ENCODE results near the gene IRX6.

The IRX6 gene

GRCh38 chr16:55277536-55277935 is 46.5 kb upstream of the IRX6 start:
- no peaks in the 10 kb centered on the region for H3K79me2 ChIP-seq (ENCODE audit: insufficient read depth, low read depth)
- no peaks in the 10 kb centered on the region for H3K27me3 ChIP-seq (ENCODE audit: insufficient read depth, low read depth)
- H3K36me3 ChIP-seq (ENCODE audit: insufficient read depth) = no peaks in the 10 kb centered on the region
- H2AFZ ChIP-seq (ENCODE audit: low read depth) = no peak overlapping the region
- H3K9ac ChIP-seq = no peak overlapping the region
- H4K20me1 ChIP-seq (ENCODE audit: insufficient read depth) = no peaks in the 10 kb centered on the region
- no peak for TF ChIP-seq CTCF (conservative IDR thresholded peaks at IDR 0.05; ENCODE audit: low read depth, low read length)
- H3K4me2 ChIP-seq = no peak overlapping the region
- H3K4me1 ChIP-seq (ENCODE audit: low read depth, poor library complexity, severe bottlenecking) = no peaks in the 10 kb centered on the region
- H3K27ac ChIP-seq = no peak overlapping the region
- no peak overlapping the region for H3K4me3 ChIP-seq (IDR thresholded peaks at IDR 0.05; ENCODE audit: insufficient read depth, low read depth, low read length)

GRCh38 chr16:55279598-55279997 is 44.4 kb upstream of the IRX6 start:
- Histone ChIP-seq H3K4me1 (ENCODE audit: low read depth, poor library complexity, severe bottlenecking) (no peaks in the 10 kb centered on the region), H2AFZ (ENCODE audit: low read depth) (no peak overlapping the region), H3K36me3 (ENCODE audit: insufficient read depth) (no peaks in the 10 kb centered on the region), H3K79me2 (ENCODE audit: insufficient read depth, low read depth) (no peaks in the 10 kb centered on the region), H3K27me3 (ENCODE audit: insufficient read depth, low read depth) (no peaks in the 10 kb centered on the region), H3K9ac (no peak overlapping the region), H3K4me2 (no peak overlapping the region), H4K20me1 (ENCODE audit: insufficient read depth) (no peaks in the 10 kb centered on the region), H3K4me3 (IDR thresholded peaks at IDR 0.05; ENCODE audit: insufficient read depth, low read depth, low read length) (no peak overlapping the region), H3K27ac (no peak overlapping the region)
- no peak for TF ChIP-seq CTCF (conservative IDR thresholded peaks at IDR 0.05; ENCODE audit: low read depth, low read length)

GRCh38 chr16:55280587-55280986 is 43.4 kb upstream of the IRX6 start:
- H3K4me3 ChIP-seq (IDR thresholded peaks at IDR 0.05; ENCODE audit: insufficient read depth, low read depth, low read length) = no peak overlapping the region
- no peak overlapping the region for H3K9ac ChIP-seq
- no peaks in the 10 kb centered on the region for H4K20me1 ChIP-seq (ENCODE audit: insufficient read depth)
- no peaks in the 10 kb centered on the region for H3K79me2 ChIP-seq (ENCODE audit: insufficient read depth, low read depth)
- no peak for TF ChIP-seq CTCF (conservative IDR thresholded peaks at IDR 0.05; ENCODE audit: low read depth, low read length)
- no peaks in the 10 kb centered on the region for H3K36me3 ChIP-seq (ENCODE audit: insufficient read depth)
- H3K27me3 ChIP-seq (ENCODE audit: insufficient read depth, low read depth) = no peaks in the 10 kb centered on the region
- H3K4me1 ChIP-seq (ENCODE audit: low read depth, poor library complexity, severe bottlenecking) = no peaks in the 10 kb centered on the region
- no peak overlapping the region for H3K27ac ChIP-seq
- no peak overlapping the region for H3K4me2 ChIP-seq
- no peak overlapping the region for H2AFZ ChIP-seq (ENCODE audit: low read depth)

GRCh38 chr16:55282441-55282840 is 41.6 kb upstream of the IRX6 start:
- H3K27ac ChIP-seq = no peak overlapping the region
- H3K4me2 ChIP-seq = no peak overlapping the region
- H4K20me1 ChIP-seq (ENCODE audit: insufficient read depth) = no peaks in the 10 kb centered on the region
- H3K4me1 ChIP-seq (ENCODE audit: low read depth, poor library complexity, severe bottlenecking) = no peaks in the 10 kb centered on the region
- H3K4me3 ChIP-seq (IDR thresholded peaks at IDR 0.05; ENCODE audit: insufficient read depth, low read depth, low read length) = no peak overlapping the region
- no peaks in the 10 kb centered on the region for H3K36me3 ChIP-seq (ENCODE audit: insufficient read depth)
- H2AFZ ChIP-seq (ENCODE audit: low read depth) = no peak overlapping the region
- no peaks in the 10 kb centered on the region for H3K27me3 ChIP-seq (ENCODE audit: insufficient read depth, low read depth)
- no peak overlapping the region for H3K9ac ChIP-seq
- H3K79me2 ChIP-seq (ENCODE audit: insufficient read depth, low read depth) = no peaks in the 10 kb centered on the region
- TF ChIP-seq CTCF (conservative IDR thresholded peaks at IDR 0.05; ENCODE audit: low read depth, low read length) = no peak
